ENCODE results near the gene NEUROG1. TPM values are rescaled to one million over a fixed set of nuclear protein-coding genes. Genes with fewer than 3 reads are reported as not detected.

NEUROG1 gene
- total RNA-seq, 1 donor, result not detected

GRCh38 chr5:135568246-135568645 lies 32.5 kb upstream of the NEUROG1 start:
- no peaks in the 10 kb centered on the region for H3K4me1 ChIP-seq (ENCODE audit: insufficient read depth, low read length)
- no peak overlapping the region for H3K4me3 ChIP-seq (ENCODE audit: low read length)
- no peaks in the 10 kb centered on the region for H3K9me3 ChIP-seq (ENCODE audit: low read depth, low read length)
- H3K27me3 ChIP-seq (ENCODE audit: insufficient read depth, low read length), result no peaks in the 10 kb centered on the region

GRCh38 chr5:135567661-135568060 lies 31.9 kb upstream of the NEUROG1 start:
- Histone ChIP-seq H3K4me3 (ENCODE audit: low read length) (no peak overlapping the region), H3K27me3 (ENCODE audit: insufficient read depth, low read length) (no peaks in the 10 kb centered on the region), H3K4me1 (ENCODE audit: insufficient read depth, low read length) (no peaks in the 10 kb centered on the region), H3K9me3 (ENCODE audit: low read depth, low read length) (no peaks in the 10 kb centered on the region)

- no peak overlapping the region for H3K4me3 ChIP-seq (ENCODE audit: low read length)
- H3K9me3 ChIP-seq (ENCODE audit: low read depth, low read length), result no peaks in the 10 kb centered on the region
- H3K27me3 ChIP-seq (ENCODE audit: insufficient read depth, low read length), result no peaks in the 10 kb centered on the region
- H3K4me1 ChIP-seq (ENCODE audit: insufficient read depth, low read length), result no peaks in the 10 kb centered on the region
Measured at GRCh38 chr5:135566422-135567400, 30.9 kb upstream of the NEUROG1 start.

GRCh38 chr5:135565725-135566421 lies 30.1 kb upstream of the NEUROG1 start:
- Histone ChIP-seq H3K9me3 (ENCODE audit: low read depth, low read length) (no peaks in the 10 kb centered on the region), H3K4me3 (ENCODE audit: low read length) (no peak overlapping the region), H3K27me3 (ENCODE audit: insufficient read depth, low read length) (no peaks in the 10 kb centered on the region), H3K4me1 (ENCODE audit: insufficient read depth, low read length) (no peaks in the 10 kb centered on the region)

- H3K4me3 ChIP-seq (ENCODE audit: low read length), result no peak overlapping the region
- no peaks in the 10 kb centered on the region for H3K27me3 ChIP-seq (ENCODE audit: insufficient read depth, low read length)
- H3K4me1 ChIP-seq (ENCODE audit: insufficient read depth, low read length), result no peaks in the 10 kb centered on the region
- no peaks in the 10 kb centered on the region for H3K9me3 ChIP-seq (ENCODE audit: low read depth, low read length)
Measured at GRCh38 chr5:135565266-135565665, 29.5 kb upstream of the NEUROG1 start.

GRCh38 chr5:135564331-135564730 lies 28.6 kb upstream of the NEUROG1 start:
- Histone ChIP-seq H3K9me3 (ENCODE audit: low read depth, low read length) (no peaks in the 10 kb centered on the region), H3K27me3 (ENCODE audit: insufficient read depth, low read length) (no peaks in the 10 kb centered on the region), H3K4me1 (ENCODE audit: insufficient read depth, low read length) (no peaks in the 10 kb centered on the region)

GRCh38 chr5:135561266-135561665 lies 25.5 kb upstream of the NEUROG1 start:
- Histone ChIP-seq H3K4me1 (ENCODE audit: insufficient read depth, low read length) (no peaks in the 10 kb centered on the region), H3K4me3 (ENCODE audit: low read length) (no peak overlapping the region), H3K9me3 (ENCODE audit: low read depth, low read length) (no peaks in the 10 kb centered on the region), H3K27me3 (ENCODE audit: insufficient read depth, low read length) (peaks cover 5% of the 10 kb centered on the region)

More at GRCh38 chr5:135564331-135564730, 28.6 kb upstream of the NEUROG1 start:
- no peak overlapping the region for H3K4me3 ChIP-seq (ENCODE audit: low read length)

- H3K4me3 ChIP-seq (ENCODE audit: low read length), result no peak overlapping the region
- no peaks in the 10 kb centered on the region for H3K4me1 ChIP-seq (ENCODE audit: insufficient read depth, low read length)
- H3K27me3 ChIP-seq (ENCODE audit: insufficient read depth, low read length), result peaks cover 5% of the 10 kb centered on the region
- H3K9me3 ChIP-seq (ENCODE audit: low read depth, low read length), result no peaks in the 10 kb centered on the region
Measured at GRCh38 chr5:135560858-135561257, 25.1 kb upstream of the NEUROG1 start.

GRCh38 chr5:135559354-135559753 lies 23.6 kb upstream of the NEUROG1 start:
- Histone ChIP-seq H3K4me1 (ENCODE audit: insufficient read depth, low read length) (no peaks in the 10 kb centered on the region), H3K4me3 (ENCODE audit: low read length) (no peak overlapping the region), H3K9me3 (ENCODE audit: low read depth, low read length) (no peaks in the 10 kb centered on the region), H3K27me3 (ENCODE audit: insufficient read depth, low read length) (peaks cover 12% of the 10 kb centered on the region)

- H3K9me3 ChIP-seq (ENCODE audit: low read depth, low read length), result no peaks in the 10 kb centered on the region
- H3K4me3 ChIP-seq (ENCODE audit: low read length), result no peak overlapping the region
- H3K4me1 ChIP-seq (ENCODE audit: insufficient read depth, low read length), result no peaks in the 10 kb centered on the region
- peaks cover 16% of the 10 kb centered on the region for H3K27me3 ChIP-seq (ENCODE audit: insufficient read depth, low read length)
Measured at GRCh38 chr5:135557076-135557838, 21.5 kb upstream of the NEUROG1 start.

- peaks cover 16% of the 10 kb centered on the region for H3K27me3 ChIP-seq (ENCODE audit: insufficient read depth, low read length)
- no peaks in the 10 kb centered on the region for H3K4me1 ChIP-seq (ENCODE audit: insufficient read depth, low read length)
- no peaks in the 10 kb centered on the region for H3K9me3 ChIP-seq (ENCODE audit: low read depth, low read length)
- H3K4me3 ChIP-seq (ENCODE audit: low read length), result no peak overlapping the region
Measured at GRCh38 chr5:135556620-135557019, 20.9 kb upstream of the NEUROG1 start.

- Histone ChIP-seq H3K4me3 (ENCODE audit: low read length) (no peak overlapping the region), H3K27me3 (ENCODE audit: insufficient read depth, low read length) (peaks cover 16% of the 10 kb centered on the region), H3K9me3 (ENCODE audit: low read depth, low read length) (no peaks in the 10 kb centered on the region), H3K4me1 (ENCODE audit: insufficient read depth, low read length) (no peaks in the 10 kb centered on the region)
Measured at GRCh38 chr5:135555530-135555929, 19.8 kb upstream of the NEUROG1 start.

- Histone ChIP-seq H3K27me3 (ENCODE audit: insufficient read depth, low read length) (peaks cover 19% of the 10 kb centered on the region), H3K4me3 (ENCODE audit: low read length) (no peak overlapping the region), H3K4me1 (ENCODE audit: insufficient read depth, low read length) (no peaks in the 10 kb centered on the region), H3K9me3 (ENCODE audit: low read depth, low read length) (no peaks in the 10 kb centered on the region)
Measured at GRCh38 chr5:135553688-135554462, 18.1 kb upstream of the NEUROG1 start.
